K562 (cell line): ENCODE data around the gene RPS6KL1. TPM values are rescaled to one million over a fixed set of nuclear protein-coding genes. Genes with fewer than 3 reads are reported as not detected.

ENCODE experiments used
- ATAC-seq: fragments of 200-7000 bp; cut with Tn5 transposase; 3 replicates; pipeline ENCODE4 v1.9.1; 2020; ENCODE audit warnings: moderate library complexity
- BruUV-seq: library from RNA; stranded (reverse); fragments of 400-500 nt; replicated peaks from 2 replicates; lab custom pipeline; 2021; lab: Mats Ljungman, UMichigan
- CTCF ChIA-PET: fragments of 300-600 bp; formaldehyde crosslinking; extraction: SDS; loops from one replicate; lab custom pipeline; 2021; ENCODE audit warnings: low intra/inter-chr PET ratio; lab: Yijun Ruan, JAX
- POLR2A ChIA-PET: fragments of 300-600, 350-650 bp; sonication (Branson Sonifier 250); formaldehyde crosslinking; extraction: SDS; loops from one replicate; lab custom pipeline; 2021; ENCODE audit warnings: antibody characterized with exemption, inconsistent platforms; lab: Yijun Ruan, JAX
- DNase-seq, 4 experiments: peaks; one replicate each; pipeline versions ENCODE4 v3.0.0 to v3.0.0-alpha.2; 2011 to 2018; ENCODE audit warnings: low spot score in 3 of 4, mixed read lengths in 3 of 4; ENCODE audit errors: extremely low read depth in 1 of 4
- FAIRE-seq: peaks from 2 replicates; lab custom pipeline; 2011; peaks lifted over from hg19 to GRCh38; lab: Jason Lieb, UNC
- H2AFZ ChIP-seq: 2 replicates; pipeline ENCODE4 v1.6.0; 2011; ENCODE audit warnings: low read depth, low read length, control low read depth, inconsistent platforms
- H3K27ac ChIP-seq: fragments of 200-600 bp; 3 replicates; pipeline ENCODE4 v1.8.0; 2011; ENCODE audit warnings: low read depth, mild to moderate bottlenecking, control low read depth, inconsistent platforms, low read length, moderate library complexity, mixed read lengths; ENCODE audit errors: extremely low read depth
- H3K27me3 ChIP-seq, 2 experiments: fragments of 300-600 bp in 1 of 2; 2 replicates in 1 of 2; 3 replicates in 1 of 2; pipeline versions ENCODE4 v1.6.0 to v1.8.0; 2011; ENCODE audit warnings: inconsistent platforms in 2 of 2, low read length in 2 of 2, mild to moderate bottlenecking in 1 of 2, mixed read lengths in 1 of 2, moderate library complexity in 1 of 2; ENCODE audit not compliant: control insufficient read depth in 2 of 2, insufficient read depth in 2 of 2
- H3K36me3 ChIP-seq: fragments of 300-600 bp; 3 replicates; pipeline ENCODE4 v1.8.0; 2011; ENCODE audit warnings: mild to moderate bottlenecking, low read length, inconsistent platforms; ENCODE audit not compliant: control insufficient read depth, insufficient read depth
- H3K4me1 ChIP-seq, 2 experiments: fragments of 200-600 bp in 1 of 2; replicated peaks in 1 of 2; 2 replicates in 1 of 2; 3 replicates in 1 of 2; pipeline versions ENCODE4 v1.5.1 to v1.8.0; 2011; ENCODE audit warnings: inconsistent platforms in 2 of 2, low read length in 2 of 2, mild to moderate bottlenecking in 1 of 2, mixed read lengths in 1 of 2, moderate library complexity in 1 of 2; ENCODE audit not compliant: control insufficient read depth in 2 of 2, insufficient read depth in 2 of 2
- H3K4me2 ChIP-seq: 2 replicates; pipeline ENCODE4 v1.6.1; 2011; ENCODE audit warnings: low read length, control low read depth, inconsistent platforms, mixed read lengths; ENCODE audit not compliant: insufficient read depth
- H3K4me3 ChIP-seq: fragments of 200-600 bp; sonication (generic), shearing (Covaris generic); 2 replicates; pipeline ENCODE4 v1.5.1; 2016; ENCODE audit warnings: control low read depth, inconsistent platforms
- H3K79me2 ChIP-seq: fragments of 200-600 bp; 3 replicates; pipeline ENCODE4 v1.8.0; 2011; ENCODE audit warnings: low read length, inconsistent platforms; ENCODE audit not compliant: control insufficient read depth, insufficient read depth
- H3K9ac ChIP-seq, 2 experiments: 2 replicates each; pipeline versions ENCODE4 v1.6.0 to v1.6.1; 2011; ENCODE audit warnings: low read depth in 2 of 2, low read length in 2 of 2, control low read depth in 1 of 2, inconsistent platforms in 1 of 2, mild to moderate bottlenecking in 1 of 2, mixed read lengths in 1 of 2; ENCODE audit not compliant: insufficient read depth in 1 of 2
- H3K9me1 ChIP-seq: one replicate; pipeline ENCODE4 v1.6.0; 2011; ENCODE audit warnings: inconsistent platforms, mild to moderate bottlenecking, low read length, moderate library complexity; ENCODE audit not compliant: control insufficient read depth, insufficient read depth
- H3K9me3 ChIP-seq: replicated peaks from 2 replicates; pipeline ENCODE4 v1.5.1; 2011; ENCODE audit warnings: low read depth, low read length, inconsistent platforms; ENCODE audit not compliant: control insufficient read depth, insufficient read depth
- H4K20me1 ChIP-seq: replicated peaks from 2 replicates; pipeline ENCODE4 v1.6.1; 2011; ENCODE audit warnings: low read length, inconsistent platforms, mixed read lengths; ENCODE audit not compliant: control insufficient read depth, insufficient read depth
- CBX1 ChIP-seq: sonication (generic); IDR thresholded peaks from 2 replicates; pipeline ENCODE4 v1.6.1; 2016; ENCODE audit warnings: antibody characterized with exemption, low read depth, mild to moderate bottlenecking
- CREB3L1 ChIP-seq: fragments of 450-650 bp; IDR thresholded peaks from 2 replicates; pipeline ENCODE4 v1.6.1; 2014; ENCODE audit warnings: low read depth, mild to moderate bottlenecking, moderate library complexity, borderline replicate concordance
- DLX4 ChIP-seq: fragments of 250-450 bp; sonication (Bioruptor Pico); IDR thresholded peaks from 2 replicates; pipeline ENCODE4 v1.6.1; 2021; ENCODE audit warnings: mild to moderate bottlenecking
- DMBX1 ChIP-seq: fragments of 250-450 bp; sonication (Bioruptor Pico); IDR thresholded peaks from 2 replicates; pipeline ENCODE4 v1.8.0; 2022; ENCODE audit warnings: inconsistent platforms, mild to moderate bottlenecking, moderate library complexity, borderline replicate concordance
- EP400 ChIP-seq: fragments of 450-650 bp; IDR thresholded peaks from 2 replicates; pipeline ENCODE4 v1.6.1; 2017; ENCODE audit warnings: antibody characterized with exemption, mild to moderate bottlenecking, moderate library complexity
- FOXP1 ChIP-seq: sonication (generic); formaldehyde crosslinking; IDR thresholded peaks from 2 replicates; pipeline ENCODE4 v1.8.0; 2022; ENCODE audit warnings: mild to moderate bottlenecking, missing genetic modification reagents
- HMBOX1 ChIP-seq: sonication (generic); IDR thresholded peaks from 2 replicates; pipeline ENCODE4 v1.6.1; 2016
- KAT2B ChIP-seq: IDR thresholded peaks from one replicate; pipeline ENCODE4 v1.6.1; 2012; ENCODE audit warnings: low read depth, mild to moderate bottlenecking, control low read depth, inconsistent platforms, low read length, moderate library complexity
- MBD2 ChIP-seq: sonication (generic); IDR thresholded peaks from 2 replicates; pipeline ENCODE4 v1.6.1; 2016; ENCODE audit warnings: low read depth, borderline replicate concordance
- NR0B1 ChIP-seq: fragments of 450-650 bp; IDR thresholded peaks from one replicate; pipeline ENCODE4 v1.6.1; 2018; ENCODE audit warnings: mild to moderate bottlenecking, moderate library complexity; ENCODE audit not compliant: partially characterized antibody
- RBM17 ChIP-seq: fragments of 200-400 bp; formaldehyde crosslinking; IDR thresholded peaks from 2 replicates; pipeline ENCODE4 v1.6.1; 2017; ENCODE audit warnings: low read depth, mild to moderate bottlenecking, low read length, borderline replicate concordance
- SNIP1 ChIP-seq: fragments of 450-650 bp; IDR thresholded peaks from 2 replicates; pipeline ENCODE4 v1.7.1; 2017; ENCODE audit warnings: low read depth, mild to moderate bottlenecking
- ZMIZ1 ChIP-seq, 2 experiments: fragments of 150-350 bp in 1 of 2; IDR thresholded peaks; 2 replicates each; pipeline ENCODE4 v1.6.1; 2012 to 2016; ENCODE audit warnings: low read depth in 2 of 2, low read length in 2 of 2, mild to moderate bottlenecking in 1 of 2, moderate library complexity in 1 of 2
- ZNF445 ChIP-seq: fragments of 250-450 bp; sonication (Bioruptor Pico); IDR thresholded peaks from 2 replicates; pipeline ENCODE4 v1.4.0; 2020; ENCODE audit warnings: low read depth, mild to moderate bottlenecking, moderate library complexity
- ZSCAN29 ChIP-seq: fragments of 450-650 bp; IDR thresholded peaks from 2 replicates; pipeline ENCODE4 v1.6.1; 2017
- WGBS: fragments of 100-300 bp; shearing (Covaris generic); methylation state at CpG from one replicate; pipeline ENCODE4 v1.1.6; 2016; ENCODE audit warnings: low coverage, mixed read lengths; ENCODE audit not compliant: insufficient coverage; ENCODE audit errors: missing lambda C conversion rate; 5-methylcytosine and 5-hydroxymethylcytosine counted together
- in situ Hi-C: fragments of 300-500 bp; cut with MboI; formaldehyde crosslinking; loops from 4 replicates; pipeline ENCODE4 v1.15.0; 2018; ENCODE audit warnings: inconsistent platforms, mixed read lengths
- intact Hi-C: fragments of 100-400 bp; cut with micrococcal nuclease; formaldehyde crosslinking; loops from 2 replicates; pipeline ENCODE4 v1.14.2; 2022
- polyA plus RNA-seq, 8 experiments: library from polyadenylated mRNA; depleted of rRNA in 4 of 8; stranded (reverse) in 5 of 8; unstranded in 3 of 8; fragments of >200 nt; fragmentation: Nextera tagmentation in 2 of 8; fragmentation: Illumina TruSeq in 1 of 8; extraction: Ambion mirVana in 2 of 8; extraction: Trizol in 1 of 8; gene quantifications; 2 replicates each; pipeline versions ENCODE4 v1.2.1 to v1.2.3, GENCODE V29; 2011 to 2014; ENCODE audit warnings: inconsistent platforms in 1 of 8, missing spikeins in 1 of 8
- total RNA-seq, 7 experiments: library from RNA; depleted of rRNA in 6 of 7; stranded (reverse); fragments of >200 nt in 6 of 7; fragmentation: Illumina TruSeq in 2 of 7; extraction: Trizol in 2 of 7; gene quantifications; 2 replicates each; pipeline versions ENCODE4 v1.2.1 to v1.2.3, GENCODE V29; 2011 to 2021; ENCODE audit warnings: low replicate concordance in 1 of 7

The RPS6KL1 gene
- total and polyA plus RNA-seq, 9 of the 15 experiments (the other 6 are each of a cell fraction or from before 2014, with no cell fraction given) = 0.91 to 15.5 (median 8.1) TPM

- FAIRE-seq = no peak
- POLR2A ChIA-PET = interaction anchor here (1.6 kb wide), 1 partner anchor 10 kb away, joined by 7 read pairs; no protein-coding TSS in a partner anchor
- H3K9me1 ChIP-seq = no peaks in the 10 kb centered on the region
- TF ChIP-seq KAT2B (no peak), EP400 (no peak), DLX4 (CRISPR knock-in tag) (no peak), FOXP1 (CRISPR knock-in tag) (no peak), SNIP1 (no peak), CBX1 (no peak), ZMIZ1 (IDR thresholded peaks at IDR 0.05; ENCODE audit: low read depth in 2 of 2, low read length in 2 of 2) (no peak), DMBX1 (CRISPR knock-in tag) (no peak), CREB3L1 (no peak), ZNF445 (CRISPR knock-in tag) (no peak), HMBOX1 (no peak), ZSCAN29 (no peak), MBD2 (no peak), RBM17 (no peak), NR0B1 (no peak)
These were observed 24.4 kb downstream of the RPS6KL1 start for GRCh38 chr14:74898694-74899093.

More at GRCh38 chr14:74898694-74899093, 24.4 kb downstream of the RPS6KL1 start:
- no peak for DNase-seq
- no peaks in the 10 kb centered on the region; the same call in 1 of the 2 replicates for H4K20me1 ChIP-seq
- H3K4me3 ChIP-seq = no peak overlapping the region
- H2AFZ ChIP-seq = no peak overlapping the region
- intact Hi-C loops (no loop called here), in situ Hi-C loops (no loop called here)
- no TSS peak for BruUV-seq
- 90% methylated on average over 3 of the region's 5 CpGs for WGBS
- H3K4me1 ChIP-seq = no peaks in the 10 kb centered on the region; a peak in 1 of 5 replicates
- no peak overlapping the region for H3K4me2 ChIP-seq
- H3K36me3 ChIP-seq = peaks cover 96% of the 10 kb centered on the region
- no peak overlapping the region for H3K27ac ChIP-seq
- no peaks in the 10 kb centered on the region for H3K9me3 ChIP-seq
- no peaks in the 10 kb centered on the region for H3K27me3 ChIP-seq
- no peak overlapping the region for H3K9ac ChIP-seq
- CTCF ChIA-PET = no interaction called here
- H3K79me2 ChIP-seq = no peaks in the 10 kb centered on the region
- ATAC-seq = no peak
